Activated CD4-positive, alpha-beta T cell treated with anti-CD3 and anti-CD28 coated beads, Interleukin-2, amount 50 U/mL, for 48 hours (primary cell): ENCODE measurements around the gene FSTL4.

ENCODE experiments used
- DNase-seq, 2 experiments: peaks; one replicate each; pipeline ENCODE4 v3.0.0-alpha.2; 2020

Gene FSTL4

GRCh38 chr5:133361922-133362321 lies 250.4 kb downstream of the FSTL4 start:
- DNase-seq: no peak

DNA sequence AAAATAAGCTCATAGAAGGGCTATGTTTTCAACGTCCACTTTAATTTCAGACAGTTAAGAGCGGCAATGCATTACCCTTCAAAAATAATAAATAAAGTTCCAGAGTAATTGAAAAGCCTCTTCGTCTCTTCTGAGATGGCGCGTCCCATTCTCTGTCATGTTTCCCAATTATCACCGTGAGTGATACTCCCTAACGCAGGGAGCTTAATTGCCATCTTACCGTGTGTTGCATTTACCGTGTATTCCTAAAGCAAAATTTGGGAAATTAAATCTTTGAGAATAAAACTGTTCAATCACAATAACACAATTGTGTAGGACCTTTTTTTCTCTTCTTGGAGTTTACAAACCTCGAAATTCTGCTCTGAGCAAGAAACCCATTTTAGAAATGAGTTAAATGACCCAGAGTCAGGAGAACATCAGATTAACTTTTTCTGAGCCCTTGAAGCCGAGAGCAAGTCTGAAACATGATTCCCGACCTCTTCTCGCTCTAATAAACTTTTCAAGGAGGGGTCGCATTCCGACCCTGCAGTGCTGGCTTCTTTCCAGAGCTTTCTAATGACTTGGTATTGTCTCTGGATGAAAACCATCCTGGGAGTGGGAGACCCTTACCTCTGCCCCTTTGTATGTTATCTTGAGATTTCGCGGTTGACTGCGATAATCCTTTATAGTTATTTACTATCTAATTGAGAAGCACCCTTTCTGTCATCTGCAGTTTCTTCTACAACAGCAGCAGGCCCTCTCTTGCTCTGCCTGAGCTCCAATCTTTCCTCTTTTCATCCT lies 251.5 kb downstream of the FSTL4 start:
- DNase-seq: no peak

GRCh38 chr5:133359861-133360260 lies 252.5 kb downstream of the FSTL4 start:
- no peak for DNase-seq

DNA sequence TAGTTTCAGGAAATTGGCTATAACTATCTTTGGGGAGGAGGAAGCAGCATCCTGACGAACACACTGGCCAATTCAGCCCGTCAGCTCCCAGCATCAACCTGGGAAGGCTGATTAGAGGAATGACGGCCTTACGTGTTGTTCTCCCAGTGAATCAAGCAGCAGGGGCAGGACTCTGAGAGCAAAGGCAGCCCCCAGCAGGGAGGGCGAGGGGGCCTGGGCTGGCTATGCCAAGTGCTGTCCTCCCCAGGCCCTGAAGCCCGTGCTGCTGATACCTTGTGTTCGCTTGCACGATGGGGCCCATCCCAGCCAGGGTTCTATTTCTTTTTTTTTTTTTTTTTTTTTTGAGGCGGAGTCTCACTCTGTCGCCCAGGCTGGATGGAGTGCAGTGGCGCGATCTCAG lies 254.1 kb downstream of the FSTL4 start:
- DNase-seq: no peak

DNA sequence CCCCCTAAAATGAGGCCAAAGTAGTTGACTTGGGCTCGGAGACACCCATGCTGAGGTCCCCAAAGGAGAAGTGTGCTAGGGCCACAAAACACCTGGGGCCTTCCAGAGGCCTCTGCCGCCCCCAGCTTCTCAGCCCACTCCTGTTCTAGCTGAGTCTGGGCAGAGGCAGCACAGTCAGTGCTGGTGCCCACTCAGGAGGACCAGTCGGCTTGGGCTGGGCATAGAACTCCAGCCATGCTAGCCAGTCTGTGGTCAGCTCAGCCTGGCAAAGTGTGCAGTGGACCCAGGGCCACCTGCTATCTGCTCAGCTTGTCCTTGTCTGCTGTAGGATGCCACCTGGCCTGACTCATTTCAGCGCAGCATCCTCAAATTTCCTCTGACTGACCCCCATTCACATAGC lies 254.6 kb downstream of the FSTL4 start:
- no peak for DNase-seq

GRCh38 chr5:133356984-133357421 lies 255.3 kb downstream of the FSTL4 start:
- no peak for DNase-seq

- DNase-seq: no peak
Measured at GRCh38 chr5:133356396-133356983, 255.9 kb downstream of the FSTL4 start.

- DNase-seq: no peak
Measured at GRCh38 chr5:133354323-133355185, 257.8 kb downstream of the FSTL4 start.

GRCh38 chr5:133353741-133354140 lies 258.6 kb downstream of the FSTL4 start:
- no peak for DNase-seq

- DNase-seq: no peak
Measured at GRCh38 chr5:133348406-133348805, 263.9 kb downstream of the FSTL4 start.

DNA sequence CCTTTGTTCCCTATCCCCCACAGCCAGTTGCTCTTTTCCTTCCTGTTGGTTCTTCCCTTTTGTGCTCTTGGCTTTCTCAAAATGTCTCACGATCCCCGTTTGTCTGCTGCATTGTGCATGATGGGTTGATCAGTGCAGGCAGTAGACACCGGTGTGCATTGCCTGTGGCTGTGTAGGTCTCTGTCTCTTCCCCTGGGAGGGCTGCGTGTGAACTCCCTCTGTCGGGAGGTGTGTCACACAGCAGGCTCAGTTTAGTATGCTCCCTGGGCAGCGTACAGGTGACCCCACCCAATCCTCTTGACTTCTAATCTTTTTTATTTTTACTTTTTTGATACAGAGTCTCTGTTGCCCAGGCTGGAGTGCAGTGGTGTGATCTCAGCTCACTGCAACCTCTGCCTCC lies 265.3 kb downstream of the FSTL4 start:
- no peak for DNase-seq

DNA sequence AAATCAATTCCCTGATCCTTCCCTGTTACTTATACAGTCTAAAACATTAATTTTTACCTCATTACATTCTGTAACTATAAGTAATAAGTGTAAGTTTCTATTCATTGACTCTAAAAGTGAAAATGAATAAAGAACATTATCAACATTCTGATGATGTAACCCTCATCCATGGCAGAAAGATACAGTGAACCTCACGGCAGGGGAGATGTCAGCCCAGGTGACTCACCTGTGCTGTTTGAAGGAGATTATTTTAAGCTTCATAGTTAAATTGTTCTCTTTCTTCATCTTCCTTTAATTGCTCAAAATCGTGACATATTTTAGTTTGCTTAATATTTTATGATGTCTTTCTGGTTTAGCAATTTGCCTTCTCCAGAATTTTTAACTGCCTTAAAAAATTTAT lies 268.1 kb downstream of the FSTL4 start:
- no peak for DNase-seq

DNA sequence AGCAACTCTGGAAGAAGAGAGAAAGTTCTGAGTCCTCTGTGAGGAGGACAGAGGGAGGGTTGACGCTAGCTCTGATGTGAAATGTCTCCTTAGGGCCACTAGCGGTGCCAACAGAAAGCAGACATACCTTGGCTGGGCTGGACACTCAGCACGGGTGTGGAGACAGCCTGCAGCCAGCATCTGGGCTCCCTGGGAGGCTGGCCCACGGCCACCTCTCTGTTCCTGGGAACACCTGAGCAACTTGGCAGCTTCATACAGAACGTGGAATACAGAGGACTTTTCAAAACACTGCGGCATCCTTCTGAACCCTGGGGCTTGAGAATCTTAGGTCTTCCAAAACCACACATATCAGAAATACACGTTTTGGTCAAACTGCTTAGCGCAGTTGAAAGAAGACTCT lies 269.1 kb downstream of the FSTL4 start:
- DNase-seq: no peak

- no peak for DNase-seq
Measured at GRCh38 chr5:133341915-133342710, 270.2 kb downstream of the FSTL4 start.

GRCh38 chr5:133341296-133341695 lies 271.0 kb downstream of the FSTL4 start:
- no peak for DNase-seq

- DNase-seq: no peak
Measured at GRCh38 chr5:133340822-133341221, 271.5 kb downstream of the FSTL4 start.

GRCh38 chr5:133340002-133340755 lies 272.2 kb downstream of the FSTL4 start:
- DNase-seq: no peak

DNA sequence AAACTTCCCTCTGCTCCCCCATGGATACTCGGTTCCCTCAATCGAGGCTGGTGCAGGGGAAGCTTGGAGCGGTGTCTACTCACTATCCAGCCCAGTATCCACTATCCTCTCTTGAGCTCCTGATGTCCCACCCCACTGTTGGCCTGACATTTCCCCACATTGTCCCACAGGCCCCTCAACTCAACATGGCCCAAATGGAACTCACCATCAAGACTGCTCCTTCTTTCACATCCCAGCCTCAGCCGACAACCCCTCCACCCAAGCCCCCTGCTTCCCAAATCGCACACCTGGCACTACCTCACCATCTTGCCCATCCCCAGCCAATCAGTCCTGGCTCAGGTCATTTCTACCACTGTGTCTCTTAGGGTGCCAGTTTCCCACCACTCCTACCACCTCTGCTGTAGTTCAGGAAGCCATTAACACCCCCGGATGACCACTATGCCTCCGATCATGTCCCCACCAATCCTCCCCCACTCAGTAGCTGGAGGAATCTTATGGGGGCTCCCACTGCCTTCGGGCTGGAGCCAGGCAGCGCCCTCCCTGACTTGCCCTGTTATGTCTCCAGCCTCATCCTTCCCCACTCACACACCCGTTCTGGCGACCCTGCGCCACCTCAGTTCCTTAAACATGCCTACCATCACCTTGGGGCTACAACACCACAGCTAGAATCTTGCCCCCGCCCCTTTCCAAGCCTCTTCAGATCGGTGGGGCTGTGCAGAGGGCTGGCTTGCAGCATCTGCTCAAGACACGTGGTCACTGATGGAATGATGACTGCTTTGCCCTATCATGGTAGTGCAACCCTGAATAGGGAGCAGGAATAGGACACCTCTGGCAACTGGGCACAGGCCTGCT lies 273.6 kb downstream of the FSTL4 start:
- DNase-seq: no peak

DNA sequence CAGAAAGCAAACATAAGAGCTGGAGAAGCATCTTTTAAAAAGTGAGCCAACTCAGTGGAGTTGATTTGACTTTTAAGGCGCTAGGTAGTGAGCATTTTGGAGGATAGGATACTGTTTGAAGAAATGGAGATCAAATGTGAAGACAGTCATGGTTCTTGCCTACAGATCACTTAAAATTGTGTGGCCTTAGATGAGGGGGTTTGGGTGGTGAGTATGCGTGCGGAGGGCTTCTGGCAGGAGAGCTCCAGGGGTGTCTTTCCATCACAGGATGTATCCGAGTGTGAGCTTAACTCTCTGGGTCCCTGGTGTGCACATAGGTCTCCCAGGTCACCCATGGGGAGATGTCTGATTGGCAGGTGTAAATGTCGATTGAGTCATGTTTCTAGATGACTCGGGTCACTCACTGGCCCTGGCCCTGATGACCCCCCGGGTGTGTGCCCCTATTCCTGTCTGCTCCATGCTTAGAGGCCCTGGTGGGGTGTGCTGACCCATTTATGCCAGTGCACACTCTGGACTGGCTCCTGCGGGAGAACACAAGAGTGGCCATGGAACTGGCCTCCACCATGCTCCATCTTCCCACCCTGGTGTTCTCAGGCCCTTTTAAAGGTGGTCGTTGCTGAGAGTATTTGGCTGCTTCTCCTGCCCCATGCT lies 274.4 kb downstream of the FSTL4 start:
- no peak for DNase-seq

DNA sequence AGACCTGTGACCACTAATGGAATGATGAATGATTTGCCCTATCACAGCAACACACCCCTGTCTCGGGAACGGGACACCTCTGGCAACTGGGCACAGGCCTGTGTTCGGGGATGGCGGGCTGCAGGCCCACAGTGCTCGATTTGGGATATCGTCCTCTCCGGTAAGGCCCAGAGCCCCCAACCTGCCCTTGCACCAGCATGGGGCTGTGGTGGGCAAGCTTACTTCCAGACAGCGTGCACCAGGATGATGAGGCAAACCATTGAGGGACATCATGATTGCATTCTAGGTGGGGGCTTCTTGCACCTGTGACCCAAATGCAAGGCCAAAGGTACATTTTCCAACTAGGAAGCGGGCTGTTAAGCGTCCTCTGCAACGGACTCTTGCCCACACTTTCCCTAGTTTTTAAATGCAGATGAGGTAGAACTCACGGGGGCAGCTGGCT lies 275.4 kb downstream of the FSTL4 start:
- DNase-seq: no peak
